Esophagus muscularis mucosa (tissue), 4 donors: ENCODE data around the gene ZBTB7C. TPM values are rescaled to one million over a fixed set of nuclear protein-coding genes. Genes with fewer than 3 reads are reported as not detected.

ENCODE experiments used
- DNase-seq: peaks from one replicate; pipeline ENCODE4 v3.0.0-alpha.2; 2017; ENCODE audit errors: extremely low spot score
- H3K27ac ChIP-seq, 4 donors: fragments of 200-600 bp; sonication (generic); replicated peaks in 1 of 4; 1 replicate in 3 of 4; 2 replicates in 1 of 4; pipeline ENCODE4 v1.5.1; 2016 to 2019; ENCODE audit warnings: mild to moderate bottlenecking in 1 of 4
- H3K27me3 ChIP-seq, 4 donors: fragments of 200-600 bp; sonication (generic); one replicate each; pipeline versions ENCODE4 v1.5.1 to v1.6.0; 2016 to 2019
- H3K36me3 ChIP-seq, 4 donors: fragments of 200-600 bp; sonication (generic); one replicate each; pipeline ENCODE4 v1.5.1; 2016 to 2019
- H3K4me1 ChIP-seq, 4 donors: fragments of 200-600 bp; sonication (generic); one replicate each; pipeline ENCODE4 v1.5.1; 2016 to 2019
- H3K4me3 ChIP-seq, 4 donors: fragments of 200-600 bp; sonication (generic); 1 replicate in 2 of 4; 2 replicates in 2 of 4; pipeline ENCODE4 v1.5.1; 2016 to 2019; ENCODE audit warnings: mild to moderate bottlenecking in 4 of 4, moderate library complexity in 1 of 4
- H3K9me3 ChIP-seq, 4 donors: fragments of 200-600 bp; sonication (generic); 1 replicate in 3 of 4; 2 replicates in 1 of 4; pipeline ENCODE4 v1.5.1; 2016 to 2019
- EP300 ChIP-seq: sonication (generic); formaldehyde crosslinking; IDR thresholded peaks from one replicate; pipeline ENCODE4 v1.6.1; 2017; ENCODE audit warnings: antibody characterized with exemption
- POLR2A ChIP-seq: fragments of 450-650 bp; IDR thresholded peaks from one replicate; pipeline ENCODE4 v1.6.1; 2017; ENCODE audit warnings: antibody characterized with exemption, moderate library complexity, mild to moderate bottlenecking, low read depth
- POLR2AphosphoS5 ChIP-seq, 2 donors: sonication (generic); formaldehyde crosslinking; IDR thresholded peaks; one replicate each; pipeline ENCODE4 v1.6.1; 2017; ENCODE audit warnings: antibody characterized with exemption in 2 of 2
- WGBS: methylation state at CpG from one replicate; pipeline ENCODE4 v1.1.5; 2018; 5-methylcytosine and 5-hydroxymethylcytosine counted together
- intact Hi-C: fragments of 100-400 bp; cut with DNase I; formaldehyde crosslinking; loops from one replicate; pipeline ENCODE4 v1.15.1; 2023
- total RNA-seq, 4 donors: library from RNA; depleted of rRNA; stranded (reverse); fragments of >200 nt; gene quantifications; one replicate each; pipeline versions ENCODE4 v1.1.0 to v1.2.1, GENCODE V29; 2016
- TF ChIP-seq, protein P1 (sequence below), 3 experiments: fragments of 200-600 bp in 2 of 3; fragments of 450-650 bp in 1 of 3; sonication (generic) in 2 of 3; IDR thresholded peaks; one replicate each; pipeline ENCODE4 v1.5.1; 2017 to 2019; ENCODE audit warnings: antibody characterized with exemption in 3 of 3, mild to moderate bottlenecking in 2 of 3, moderate library complexity in 1 of 3

Gene ZBTB7C
- total RNA-seq, 4 donors from 2014 or later: 6.3 to 13.2 (median 9.1) TPM

DNA sequence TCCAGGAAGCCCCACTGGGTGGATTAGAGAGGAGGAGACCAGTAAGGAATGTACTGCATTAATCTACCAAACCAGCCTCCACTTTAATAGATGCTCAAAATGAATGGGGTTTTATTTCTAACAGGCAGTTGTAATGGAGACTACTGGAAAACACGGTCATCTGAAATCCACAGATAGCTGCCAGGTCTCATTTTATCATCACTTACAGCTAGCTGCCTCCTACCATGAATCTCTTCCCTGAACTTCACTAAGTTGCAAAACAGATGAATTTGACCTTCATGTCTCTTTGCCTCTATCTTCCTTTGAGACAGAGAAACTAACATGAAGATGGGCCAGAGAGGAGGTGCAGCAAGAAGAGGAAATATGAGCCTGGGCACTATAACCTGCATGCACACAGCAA is 21.9 kb downstream of the ZBTB7C start:
- Histone ChIP-seq H3K9me3 (no peaks in the 10 kb centered on the region), H3K27me3 (no peaks in the 10 kb centered on the region), H3K4me1 (peaks cover 5 to 33% (median 23%) of the 10 kb centered on the region in 4 donors), H3K36me3 (no peaks in the 10 kb centered on the region), H3K27ac (no peak overlapping the region), H3K4me3 (no peak overlapping the region)
- DNase-seq: no peak
- intact Hi-C loops: no loop called here
- WGBS: 74% methylated on average over 1 of the region's 1 CpG
- no peak for TF ChIP-seq EP300
- TF ChIP-seq, protein P1, sequence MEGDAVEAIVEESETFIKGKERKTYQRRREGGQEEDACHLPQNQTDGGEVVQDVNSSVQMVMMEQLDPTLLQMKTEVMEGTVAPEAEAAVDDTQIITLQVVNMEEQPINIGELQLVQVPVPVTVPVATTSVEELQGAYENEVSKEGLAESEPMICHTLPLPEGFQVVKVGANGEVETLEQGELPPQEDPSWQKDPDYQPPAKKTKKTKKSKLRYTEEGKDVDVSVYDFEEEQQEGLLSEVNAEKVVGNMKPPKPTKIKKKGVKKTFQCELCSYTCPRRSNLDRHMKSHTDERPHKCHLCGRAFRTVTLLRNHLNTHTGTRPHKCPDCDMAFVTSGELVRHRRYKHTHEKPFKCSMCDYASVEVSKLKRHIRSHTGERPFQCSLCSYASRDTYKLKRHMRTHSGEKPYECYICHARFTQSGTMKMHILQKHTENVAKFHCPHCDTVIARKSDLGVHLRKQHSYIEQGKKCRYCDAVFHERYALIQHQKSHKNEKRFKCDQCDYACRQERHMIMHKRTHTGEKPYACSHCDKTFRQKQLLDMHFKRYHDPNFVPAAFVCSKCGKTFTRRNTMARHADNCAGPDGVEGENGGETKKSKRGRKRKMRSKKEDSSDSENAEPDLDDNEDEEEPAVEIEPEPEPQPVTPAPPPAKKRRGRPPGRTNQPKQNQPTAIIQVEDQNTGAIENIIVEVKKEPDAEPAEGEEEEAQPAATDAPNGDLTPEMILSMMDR (IDR thresholded peaks at IDR 0.05): no peak
- TF ChIP-seq POLR2AphosphoS5 (IDR thresholded peaks at IDR 0.05): no peak
- TF ChIP-seq POLR2A: no peak

DNA sequence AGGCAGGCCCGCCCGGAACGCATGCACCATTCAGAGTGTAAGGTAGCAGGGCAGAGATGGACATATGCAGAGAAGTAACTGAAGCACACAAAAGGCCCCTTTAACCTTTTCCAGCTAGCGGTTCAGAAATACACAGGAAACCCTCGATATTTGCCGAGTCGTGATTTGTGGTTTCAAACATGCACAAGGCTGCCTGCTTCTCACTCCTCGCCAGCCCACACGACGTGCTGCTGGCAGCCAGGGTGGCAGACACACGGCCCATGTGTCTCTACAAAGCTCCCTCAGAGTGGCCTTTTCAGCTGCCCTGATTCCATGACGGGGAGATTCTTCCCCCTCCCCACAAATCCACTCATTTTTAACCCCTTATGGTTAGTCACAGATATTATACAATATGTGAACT is 23.6 kb downstream of the ZBTB7C start:
- Histone ChIP-seq H3K27ac (no peak overlapping the region), H3K9me3 (no peaks in the 10 kb centered on the region), H3K4me3 (no peak overlapping the region), H3K27me3 (no peaks in the 10 kb centered on the region), H3K36me3 (no peaks in the 10 kb centered on the region), H3K4me1 (peaks cover 0 to 24% (median 14%) of the 10 kb centered on the region in 4 donors)
- TF ChIP-seq POLR2AphosphoS5 (IDR thresholded peaks at IDR 0.05): no peak
- no peak for TF ChIP-seq EP300
- TF ChIP-seq, protein P1 (IDR thresholded peaks at IDR 0.05): no peak
- TF ChIP-seq POLR2A: no peak
- intact Hi-C loops: no loop called here
- 66% methylated on average over 12 of the region's 12 CpGs for WGBS
- DNase-seq: no peak

DNA sequence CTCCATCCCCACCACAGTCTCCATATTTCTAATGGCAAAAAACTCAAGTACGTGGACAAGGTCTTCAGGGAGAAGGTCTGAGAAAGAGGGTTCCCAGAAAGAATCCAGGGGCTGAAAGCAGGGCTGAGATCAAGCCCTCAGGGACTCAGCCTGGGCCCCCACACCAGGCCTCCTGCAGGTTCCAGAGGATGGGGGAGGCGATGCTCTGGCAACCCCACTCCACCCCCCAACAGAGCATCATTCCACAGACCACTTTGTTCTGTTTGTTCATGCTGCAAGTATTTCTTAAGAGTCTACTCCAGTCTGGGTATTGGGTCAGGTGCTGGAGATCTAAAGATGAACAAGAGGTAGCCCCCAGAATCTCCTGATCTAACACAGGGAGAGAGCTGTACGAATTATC is 32.2 kb downstream of the ZBTB7C start:
- Histone ChIP-seq H3K4me1 (peaks cover 0 to 17% (median 13%) of the 10 kb centered on the region in 4 donors), H3K4me3 (no peak overlapping the region), H3K9me3 (no peaks in the 10 kb centered on the region), H3K36me3 (no peaks in the 10 kb centered on the region), H3K27ac (no peak overlapping the region), H3K27me3 (no peaks in the 10 kb centered on the region)
- 33% methylated on average over 3 of the region's 3 CpGs for WGBS
- DNase-seq: no peak
- intact Hi-C loops: no loop called here
- no peak for TF ChIP-seq POLR2AphosphoS5 (IDR thresholded peaks at IDR 0.05)
- no peak for TF ChIP-seq EP300
- no peak for TF ChIP-seq POLR2A
- TF ChIP-seq, protein P1 (IDR thresholded peaks at IDR 0.05): no peak

DNA sequence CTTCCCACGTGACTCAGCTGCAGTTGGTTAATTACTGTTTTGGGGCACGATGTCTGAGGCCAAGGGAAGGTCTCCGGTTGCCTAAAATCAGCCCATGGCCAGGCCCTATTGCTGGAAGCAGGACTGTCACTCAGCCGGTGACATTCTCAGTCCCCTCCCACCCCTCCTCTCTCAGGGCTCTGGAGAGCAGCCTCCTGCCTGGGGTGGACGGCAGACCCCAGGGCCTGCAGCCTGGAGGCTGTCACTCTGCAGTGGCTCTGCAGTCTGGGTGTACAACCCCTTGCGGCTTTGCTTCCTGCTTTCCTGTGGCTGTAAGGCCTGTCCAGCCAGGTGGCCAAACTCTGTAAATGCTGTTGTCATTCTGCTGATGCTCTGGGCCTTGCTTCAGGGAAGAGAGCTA is 32.8 kb downstream of the ZBTB7C start:
- TF ChIP-seq EP300: no peak
- TF ChIP-seq, protein P1 (IDR thresholded peaks at IDR 0.05): no peak
- Histone ChIP-seq H3K36me3 (no peaks in the 10 kb centered on the region), H3K27me3 (no peaks in the 10 kb centered on the region), H3K4me1 (peaks cover 0 to 17% (median 13%) of the 10 kb centered on the region in 4 donors), H3K4me3 (no peak overlapping the region), H3K9me3 (no peaks in the 10 kb centered on the region), H3K27ac (no peak overlapping the region)
- 65% methylated on average over 6 of the region's 6 CpGs for WGBS
- no peak for DNase-seq
- intact Hi-C loops: no loop called here

DNA sequence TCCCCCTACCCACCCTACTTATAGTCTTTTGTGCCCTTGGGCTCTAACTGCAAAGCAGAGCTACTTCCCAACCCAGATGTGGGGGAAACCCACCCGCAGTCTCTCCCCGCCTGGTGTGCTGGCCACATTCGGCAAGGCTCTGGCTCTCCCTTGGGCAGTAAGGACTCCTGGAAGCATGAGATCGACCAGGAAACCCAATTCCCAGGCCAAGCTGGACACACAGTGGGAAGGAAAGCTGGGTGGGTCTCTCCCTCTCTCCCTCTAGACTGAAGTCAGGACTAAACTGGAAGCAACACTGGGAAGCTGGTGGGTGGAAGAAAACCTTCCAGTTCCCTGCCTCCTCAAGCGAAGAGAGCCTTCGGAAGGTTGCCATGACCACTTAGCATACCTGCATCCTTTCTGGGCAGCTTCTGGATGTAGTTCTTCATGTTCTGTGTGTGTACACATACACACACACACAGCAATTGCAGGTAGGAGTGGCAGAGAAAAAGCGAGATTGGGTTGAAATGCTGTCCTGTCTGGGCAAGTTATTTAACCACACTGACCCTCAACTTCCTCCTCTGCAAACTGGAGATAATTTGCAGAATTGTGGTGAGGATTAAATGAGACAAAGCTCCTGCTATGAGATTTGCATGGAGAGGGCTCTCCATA is 33.9 kb downstream of the ZBTB7C start:
- no peaks in the 10 kb centered on the region for H3K27me3 ChIP-seq
- intact Hi-C loops: no loop called here
- peak overlapping the region in 1 of 4 donors; percentile 24 for H3K4me3 ChIP-seq
- WGBS: 60% methylated on average over 7 of the region's 7 CpGs
- no peak for DNase-seq
- H3K27ac ChIP-seq: peak overlapping the region in 3 of 4 donors; percentile 26 to 40 (median 40)
- peaks cover 0 to 17% (median 13%) of the 10 kb centered on the region in 4 donors for H3K4me1 ChIP-seq
- no peaks in the 10 kb centered on the region for H3K36me3 ChIP-seq
- no peaks in the 10 kb centered on the region for H3K9me3 ChIP-seq
- TF ChIP-seq, protein P1 (IDR thresholded peaks at IDR 0.05): no peak
- TF ChIP-seq POLR2AphosphoS5 (IDR thresholded peaks at IDR 0.05) (no peak), POLR2A (no peak), EP300 (no peak)
